Measurements from ENCODE around the gene FRMD4A.
"Not testable (repeated sequence)": the region's sequence is repeated elsewhere in the genome, so short reads cannot be mapped to it uniquely, and the experiment has no call there.

The FRMD4A gene

DNA sequence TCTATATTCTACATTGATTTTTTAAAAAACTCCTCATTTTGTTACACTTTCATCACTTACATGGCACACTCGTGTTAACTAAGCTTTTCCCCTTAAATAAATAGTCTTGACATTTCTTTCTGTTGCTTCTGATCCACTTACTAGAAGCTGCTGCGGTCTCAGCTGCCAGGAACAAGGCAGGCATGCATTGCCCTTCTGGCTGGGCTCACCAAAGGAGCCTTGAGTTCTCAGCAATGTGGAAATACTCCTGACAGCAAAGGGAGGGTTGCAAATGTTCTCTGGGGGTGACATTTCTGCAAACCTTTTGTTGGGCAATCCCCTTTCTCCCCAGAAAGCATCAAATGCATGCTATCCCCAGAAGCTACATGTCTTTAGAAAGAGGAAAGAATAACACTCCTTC lies 393.9 kb downstream of the FRMD4A start:
- DNase-seq, result no peak

DNA sequence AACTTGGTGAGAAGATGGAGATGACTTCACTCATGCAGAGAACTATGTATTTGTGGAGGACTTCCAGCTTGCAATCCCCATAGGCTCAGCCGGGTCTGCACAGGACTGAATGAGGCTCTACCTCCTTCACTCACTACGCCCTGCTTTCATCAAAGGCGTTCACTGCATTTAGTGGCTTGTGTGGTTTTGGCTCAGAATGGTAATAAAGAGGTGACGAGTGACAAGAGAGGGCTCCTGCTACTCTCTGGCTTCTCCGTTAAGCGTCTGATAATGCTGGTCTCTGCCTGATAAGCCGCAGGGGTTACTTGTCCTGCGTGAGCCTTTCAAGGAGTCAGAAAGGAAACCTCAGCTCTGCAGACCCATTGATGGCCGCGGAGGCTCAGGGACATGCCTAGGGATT lies 400.6 kb downstream of the FRMD4A start:
- DNase-seq, result no peak

- DNase-seq, result no peak
Observed at GRCh38 chr10:13928451-13928850, 402.3 kb downstream of the FRMD4A start.

DNA sequence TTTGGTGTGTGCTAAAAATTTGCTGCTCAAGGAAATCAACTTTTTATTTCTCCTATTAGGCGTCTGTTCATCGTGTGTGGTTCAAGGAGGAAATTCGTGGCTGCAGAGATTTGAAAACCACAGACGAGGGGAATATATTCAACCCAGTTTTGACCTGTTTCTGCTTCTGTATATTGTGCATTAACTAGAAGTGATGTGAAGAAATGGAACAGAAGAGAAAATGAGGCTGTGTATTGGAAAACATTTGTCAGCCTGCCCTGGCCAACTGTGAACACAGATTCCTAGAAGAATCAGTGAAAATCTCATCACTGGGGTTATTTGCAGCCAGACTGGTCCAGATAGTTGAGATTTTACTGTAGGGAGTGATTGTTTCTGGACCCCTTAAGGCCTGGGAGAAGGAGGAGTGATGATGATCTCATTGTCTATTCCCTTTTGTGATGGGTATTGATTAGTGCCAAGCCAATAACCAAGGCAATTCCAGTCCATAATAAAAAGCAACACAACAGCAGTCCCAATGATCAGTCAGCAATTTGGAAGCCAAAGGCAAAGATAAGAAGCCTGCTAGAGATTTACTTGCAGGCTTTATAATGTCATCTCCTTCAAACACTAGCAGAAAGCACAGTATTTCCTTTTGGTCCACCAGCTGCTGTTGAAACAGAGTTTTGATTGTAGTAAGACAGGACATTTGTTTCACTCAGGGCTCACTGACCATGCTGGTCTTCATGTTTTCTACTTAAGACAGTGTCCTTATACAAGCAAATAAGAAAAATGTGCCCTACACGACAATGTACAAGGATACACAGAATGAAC lies 404.5 kb downstream of the FRMD4A start:
- DNase-seq, result no peak

GRCh38 chr10:13924040-13924725 lies 406.5 kb downstream of the FRMD4A start:
- no peak for DNase-seq

GRCh38 chr10:13922586-13922985 lies 408.1 kb downstream of the FRMD4A start:
- no peak for DNase-seq

DNA sequence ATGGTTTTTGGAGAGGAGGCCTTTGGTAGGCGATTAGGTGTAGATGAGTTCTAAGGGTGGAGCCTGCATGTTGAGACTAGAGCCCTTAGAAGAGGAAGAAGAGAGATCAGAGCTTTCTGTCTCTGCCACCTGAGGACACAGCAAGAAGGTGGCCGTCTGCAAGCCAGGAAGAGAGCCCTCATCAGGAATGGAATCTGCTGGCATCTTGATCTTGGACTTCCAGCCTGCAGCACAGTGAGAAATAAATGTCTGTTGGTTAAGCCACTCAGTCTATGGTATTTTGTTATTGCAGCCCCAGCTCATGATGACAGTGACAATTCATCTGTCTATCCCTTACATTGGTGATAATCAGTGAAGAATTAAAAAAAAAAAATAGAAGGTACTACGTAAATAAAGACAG lies 408.8 kb downstream of the FRMD4A start:
- no peak for DNase-seq

GRCh38 chr10:13921131-13921530 lies 409.6 kb downstream of the FRMD4A start:
- DNase-seq, result not testable (repeated sequence)

DNA sequence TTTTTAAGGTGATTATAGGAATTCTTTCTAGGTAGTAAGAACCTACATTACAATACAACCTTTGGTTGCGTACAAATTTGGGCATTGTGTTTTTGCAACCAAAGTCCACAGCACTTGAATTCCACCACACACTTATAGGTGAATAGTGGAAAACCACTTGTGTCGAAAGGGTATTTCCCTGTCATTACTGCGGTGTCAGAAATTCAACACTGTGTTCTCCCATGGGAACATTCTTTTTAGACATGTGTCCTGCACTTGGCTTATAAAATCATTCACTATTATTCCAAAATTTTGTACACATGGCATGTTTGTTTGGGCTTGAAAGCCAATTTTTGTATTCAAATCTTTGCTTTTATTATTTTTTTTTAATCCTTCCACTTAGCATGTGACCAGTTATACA lies 410.3 kb downstream of the FRMD4A start:
- no peak for DNase-seq

- no peak for DNase-seq
Observed at GRCh38 chr10:13920031-13920430, 410.7 kb downstream of the FRMD4A start.

DNA sequence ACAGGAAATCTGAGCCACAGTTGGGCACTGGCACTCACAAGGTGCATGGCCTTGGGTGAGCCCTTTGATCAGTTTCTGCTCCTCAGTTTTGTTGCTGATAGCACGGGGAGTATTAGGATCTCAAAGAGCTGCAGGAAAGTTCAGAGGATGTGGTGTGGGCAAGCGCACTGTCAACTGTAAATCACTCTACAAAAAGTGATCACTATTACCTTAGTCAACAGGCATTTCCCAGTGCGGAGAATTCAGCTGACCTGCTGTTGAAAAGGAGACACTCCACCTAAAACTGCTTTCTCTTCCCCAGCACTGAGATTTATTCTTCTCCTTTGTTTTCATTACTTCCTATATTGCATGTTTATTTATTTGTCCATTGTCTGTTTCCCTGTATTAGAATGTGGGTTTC lies 412.9 kb downstream of the FRMD4A start:
- no peak for DNase-seq

- no peak for DNase-seq
Observed at GRCh38 chr10:13916384-13916947, 414.3 kb downstream of the FRMD4A start.

DNA sequence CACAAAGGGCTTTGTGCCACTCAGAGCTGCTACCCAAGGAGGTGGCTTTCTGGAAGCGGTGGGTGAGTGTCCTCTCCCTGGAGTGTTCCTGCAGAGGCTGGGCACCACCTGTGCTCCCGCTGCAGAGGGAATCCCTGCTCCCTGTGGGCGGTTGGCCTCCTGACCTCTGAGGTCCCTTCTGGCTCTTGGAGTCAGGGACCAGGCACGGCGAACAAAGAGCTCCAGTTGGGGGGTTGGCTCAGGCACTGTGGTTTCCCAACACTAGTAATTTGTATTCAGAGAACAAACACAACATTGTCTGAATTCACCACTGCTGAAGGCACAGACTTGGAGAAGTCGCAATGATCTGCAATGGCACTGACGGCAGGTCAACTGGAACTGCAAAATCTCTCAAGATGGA lies 415.0 kb downstream of the FRMD4A start:
- no peak for DNase-seq

GRCh38 chr10:13913897-13914296 lies 416.8 kb downstream of the FRMD4A start:
- no peak for DNase-seq

DNA sequence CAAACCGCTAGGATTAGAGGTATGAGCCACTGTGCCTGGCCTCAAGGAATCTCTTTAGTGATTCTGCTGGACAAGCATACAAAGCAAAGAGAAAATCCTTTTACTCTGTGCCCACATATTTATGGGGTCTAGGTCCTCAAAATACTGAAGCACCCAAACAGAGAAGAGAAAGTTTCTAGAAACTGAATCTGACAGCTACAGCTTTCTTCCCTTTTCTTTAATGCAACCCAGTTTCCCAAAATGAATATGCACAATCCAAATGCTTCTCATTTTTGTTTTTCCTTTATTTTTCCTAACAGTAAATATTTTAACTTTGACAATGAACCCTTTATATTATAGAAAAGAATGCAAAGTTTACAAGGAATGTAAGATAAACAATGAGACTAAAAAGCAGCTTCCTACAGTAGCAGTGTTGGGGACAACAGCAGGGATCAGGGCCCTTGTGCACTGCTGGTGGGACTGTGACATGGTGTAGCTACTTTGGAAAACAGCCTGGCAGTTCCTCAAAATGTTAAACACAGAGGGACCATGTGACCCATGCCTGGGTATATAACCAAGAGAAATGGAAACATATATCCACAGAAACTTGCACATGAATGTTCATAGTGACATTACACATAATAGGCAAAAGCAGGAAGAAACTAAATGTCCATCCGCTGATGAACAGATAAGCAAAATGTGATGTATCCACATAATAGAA lies 418.8 kb downstream of the FRMD4A start:
- DNase-seq, result no peak

DNA sequence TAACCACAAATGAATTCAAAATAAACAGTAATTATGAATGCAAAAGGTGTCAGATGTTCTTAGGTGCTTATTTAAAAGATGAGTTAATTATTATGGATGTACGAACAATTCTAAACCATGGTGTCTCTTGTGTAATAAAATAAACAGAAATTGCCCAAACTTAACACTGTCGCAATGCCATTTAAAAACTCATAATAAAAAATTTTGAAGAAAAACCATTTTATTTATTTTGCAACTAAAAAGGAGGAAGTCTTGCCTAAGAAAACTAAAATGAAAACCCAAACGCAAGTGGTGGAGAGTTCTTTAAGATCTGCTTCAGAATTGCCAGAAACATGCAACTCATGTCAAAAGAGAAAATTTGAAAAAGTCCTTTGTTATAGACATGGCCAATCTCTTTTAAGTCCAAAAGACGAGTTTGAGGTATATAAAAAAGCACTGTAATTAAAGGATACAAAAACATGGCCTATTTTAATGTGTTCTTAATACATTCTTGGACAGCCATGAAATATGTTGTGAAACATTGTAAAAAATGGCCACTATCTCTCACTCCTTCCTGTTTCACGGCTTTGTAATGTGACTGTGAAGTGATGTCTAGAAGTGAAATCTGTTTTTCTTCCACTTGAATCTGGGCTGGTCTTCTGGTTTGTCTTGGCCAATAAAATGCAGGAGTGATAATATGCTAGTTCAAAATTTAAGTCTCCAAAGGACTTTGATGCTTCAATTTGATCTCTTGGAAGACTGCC lies 421.0 kb downstream of the FRMD4A start:
- DNase-seq, result no peak

DNA sequence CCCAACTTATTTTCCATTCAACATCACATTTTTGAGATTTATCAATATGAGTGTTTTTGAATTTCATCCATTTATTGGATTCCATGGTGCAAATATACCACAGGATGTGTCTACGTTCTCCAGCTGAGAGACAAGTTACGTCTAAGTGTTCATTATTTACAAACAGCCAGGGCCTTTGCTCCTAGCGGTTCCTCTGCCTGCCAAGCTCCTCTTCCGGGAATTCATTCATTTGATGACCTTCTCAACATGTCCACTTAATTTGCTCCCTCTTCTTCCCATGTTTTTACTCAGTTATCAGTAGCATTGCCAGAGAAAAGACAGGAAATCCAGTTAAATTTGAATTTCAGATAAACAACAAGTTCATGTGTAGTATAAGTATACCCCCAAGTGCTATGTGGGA lies 422.2 kb downstream of the FRMD4A start:
- DNase-seq, result no peak

DNA sequence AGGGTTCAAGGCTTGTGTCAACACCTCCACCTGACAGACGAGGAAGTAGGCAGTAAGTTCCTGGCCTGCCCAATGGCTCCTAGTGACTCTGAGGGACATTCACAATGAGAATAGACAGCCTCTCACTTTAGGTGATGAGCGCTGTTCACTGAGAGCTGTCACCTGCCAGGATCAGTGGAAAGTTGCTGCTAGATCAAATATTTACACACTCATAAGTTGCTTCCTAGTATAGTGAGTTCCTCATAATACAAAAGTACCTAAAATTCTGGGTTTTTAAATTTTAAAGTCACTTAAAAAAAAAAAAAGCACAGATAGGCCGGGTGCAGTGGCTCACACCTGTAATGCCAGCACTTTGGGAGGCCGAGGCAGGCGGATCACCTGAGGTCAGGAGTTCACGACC lies 423.2 kb downstream of the FRMD4A start:
- DNase-seq, result no peak

- DNase-seq, result no peak
Observed at GRCh38 chr10:13905281-13905680, 425.4 kb downstream of the FRMD4A start.

DNA sequence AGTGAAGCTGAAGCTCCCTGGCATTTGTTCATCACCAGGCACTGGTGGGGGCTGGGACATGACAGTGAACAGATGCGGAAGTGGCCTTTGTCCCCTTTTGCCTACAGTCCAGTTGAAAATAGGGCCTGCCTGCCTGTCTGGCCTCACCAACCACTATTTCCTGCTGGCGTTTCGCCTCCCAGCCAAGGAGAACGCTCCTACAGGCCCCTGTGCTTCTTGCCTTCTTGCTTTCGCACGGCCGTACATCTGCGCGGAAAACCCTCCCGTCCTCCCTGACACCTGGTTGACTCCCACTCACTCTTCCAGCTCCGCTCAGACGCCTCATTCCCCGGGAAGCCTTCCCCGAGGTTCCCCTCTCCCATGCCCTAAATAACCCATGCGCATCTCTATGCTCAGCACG lies 426.7 kb downstream of the FRMD4A start:
- DNase-seq, result no peak

GRCh38 chr10:13902868-13903587 lies 427.7 kb downstream of the FRMD4A start:
- DNase-seq, result no peak

DNA sequence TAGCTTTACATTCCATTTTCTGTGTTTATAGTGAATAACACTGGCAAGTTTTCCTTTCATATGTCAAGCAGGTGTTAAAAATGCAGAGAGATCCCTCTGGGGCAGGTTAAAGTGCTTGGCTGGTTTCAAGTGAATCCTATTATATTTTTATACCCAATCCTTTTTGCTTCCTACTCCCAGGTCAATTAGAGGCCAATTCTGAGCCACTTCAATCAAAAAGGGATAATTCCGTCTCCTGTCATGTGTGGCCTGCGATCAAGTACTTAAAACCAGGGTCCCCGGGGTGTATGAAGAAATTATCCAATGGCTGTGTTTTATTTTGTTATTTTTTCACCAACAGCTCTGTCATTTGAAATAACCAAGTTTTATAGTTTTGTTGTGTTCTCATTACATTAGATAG lies 430.8 kb downstream of the FRMD4A start:
- no peak for DNase-seq

Measured in NCI-H748 treated with DMSO at 0.1 percent for 48 hours (cell line).